T-cell (primary cell): Measurements from ENCODE around the gene SLC26A8. TPM values are rescaled to one million over a fixed set of nuclear protein-coding genes. Genes with fewer than 3 reads are reported as not detected.
"Not testable (repeated sequence)": the region's sequence is repeated elsewhere in the genome, so short reads cannot be mapped to it uniquely, and the experiment has no call there.

ENCODE experiments used
- ATAC-seq, 4 experiments: fragments of 200-7000 bp in 3 of 4; fragments of 150-1000 bp in 1 of 4; cut with Tn5 transposase; replicated peaks in 1 of 4; 1 replicate in 3 of 4; 2 replicates in 1 of 4; pipeline ENCODE4 v1.10.0; 2021; ENCODE audit warnings: moderate library complexity in 3 of 4, mild to moderate bottlenecking in 2 of 4, moderate number of reproducible peaks in 1 of 4
- CTCF ChIA-PET, 2 donors: fragments of 300-600 bp; sonication (Branson Sonifier 250); formaldehyde crosslinking; loops; one replicate each; lab custom pipeline; 2022; ENCODE audit warnings: antibody characterized with exemption in 2 of 2; lab: Charles Lee
- POLR2A ChIA-PET, 2 donors: fragments of 300-600 bp; sonication (Branson Sonifier 250); formaldehyde crosslinking; loops; one replicate each; lab custom pipeline; 2022; ENCODE audit warnings: antibody characterized with exemption in 2 of 2; lab: Charles Lee
- DNase-seq, 35 experiments: peaks; one replicate each; pipeline versions ENCODE4 v3.0.0 to v3.0.0-alpha.2; 2013 to 2023
- H3K27ac ChIP-seq: one replicate; pipeline ENCODE4 v1.5.1; 2013; ENCODE audit warnings: low read length
- H3K27me3 ChIP-seq, 2 experiments: replicated peaks in 1 of 2; 1 replicate in 1 of 2; 2 replicates in 1 of 2; pipeline versions ENCODE4 v1.6.1 to v1.7.0; 2013; ENCODE audit warnings: low read length in 1 of 2, mixed read lengths in 1 of 2; ENCODE audit not compliant: control insufficient read depth in 2 of 2, insufficient read depth in 2 of 2; ENCODE audit errors: extremely low read depth in 1 of 2
- H3K36me3 ChIP-seq, 2 donors: 1 replicate in 1 of 2; 2 replicates in 1 of 2; pipeline versions ENCODE4 v1.6.1 to v1.7.0; 2013; ENCODE audit warnings: low read length in 1 of 2; ENCODE audit not compliant: control insufficient read depth in 2 of 2, insufficient read depth in 1 of 2; ENCODE audit errors: extremely low read depth in 1 of 2
- H3K4me1 ChIP-seq, 2 experiments: 1 replicate in 1 of 2; 2 replicates in 1 of 2; pipeline versions ENCODE4 v1.6.1 to v1.7.0; 2013; ENCODE audit warnings: low read length in 2 of 2, mixed read lengths in 1 of 2; ENCODE audit not compliant: insufficient read depth in 2 of 2, control insufficient read depth in 1 of 2; ENCODE audit errors: extremely low read depth in 1 of 2
- H3K4me3 ChIP-seq, 2 donors: 1 replicate in 1 of 2; 2 replicates in 1 of 2; pipeline versions ENCODE4 v1.5.1 to v1.7.0; 2013; ENCODE audit warnings: mild to moderate bottlenecking in 2 of 2, low read length in 1 of 2, moderate library complexity in 1 of 2; ENCODE audit not compliant: control insufficient read depth in 1 of 2; ENCODE audit errors: extremely low read depth in 1 of 2
- H3K9me3 ChIP-seq: 2 replicates; pipeline ENCODE4 v1.7.0; 2013
- H3K27ac Mint-ChIP-seq, 2 donors: one replicate each; pipeline ENCODE4 v1.8.0; 2020 to 2021; ENCODE audit warnings: mild to moderate bottlenecking in 2 of 2, mixed read lengths in 2 of 2
- H3K27me3 Mint-ChIP-seq, 2 donors: one replicate each; pipeline ENCODE4 v1.8.0; 2021 to 2022; ENCODE audit warnings: mixed read lengths in 2 of 2
- H3K36me3 Mint-ChIP-seq: one replicate; pipeline ENCODE4 v1.8.0; 2021; ENCODE audit warnings: mixed read lengths
- H3K4me1 Mint-ChIP-seq, 3 donors: one replicate each; pipeline ENCODE4 v1.8.0; 2020 to 2022; ENCODE audit warnings: mixed read lengths in 3 of 3, mild to moderate bottlenecking in 1 of 3
- H3K4me3 Mint-ChIP-seq, 3 donors: one replicate each; pipeline ENCODE4 v1.8.0; 2020 to 2022; ENCODE audit warnings: mild to moderate bottlenecking in 3 of 3, mixed read lengths in 3 of 3, moderate library complexity in 3 of 3
- H3K9me3 Mint-ChIP-seq, 3 donors: one replicate each; pipeline ENCODE4 v1.8.0; 2020 to 2022; ENCODE audit warnings: mixed read lengths in 3 of 3
- WGBS: methylation state at CpG from one replicate; pipeline ENCODE4 v1.1.5; 2013; ENCODE audit warnings: missing lambda C conversion rate; ENCODE audit not compliant: insufficient coverage; 5-methylcytosine and 5-hydroxymethylcytosine counted together
- total RNA-seq, 35 experiments: library from RNA in 6 of 35; stranded (reverse) in 6 of 35; fragments of 120-200 nt in 1 of 35; gene quantifications; one replicate each; pipeline versions ENCODE4 v1.2.1 to v1.2.4 and lab custom pipeline; 2013 to 2026

The SLC26A8 gene
- total RNA-seq, 5 donors from 2014 or later (not counting 1 experiment from before 2014, with no cell fraction given) = not detected

DNA sequence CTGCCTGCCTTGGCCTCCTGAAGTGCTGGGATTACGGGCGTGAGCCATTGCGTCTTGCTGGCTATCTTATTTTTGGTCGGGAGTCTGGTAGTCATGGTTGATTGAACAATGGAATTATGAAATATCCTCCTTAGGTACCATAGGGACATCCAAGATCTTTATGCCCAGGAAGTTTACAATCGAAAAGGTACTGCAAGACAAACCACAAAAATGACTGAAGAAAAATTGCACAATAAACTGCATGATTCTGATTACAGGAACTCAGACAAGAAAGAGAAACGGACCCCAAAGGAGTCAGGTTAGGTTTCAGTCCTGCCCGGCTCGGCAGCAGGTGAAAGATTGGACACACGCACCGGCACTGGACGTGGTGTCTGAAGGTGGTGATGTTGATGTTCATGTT is 5.3 kb downstream of the SLC26A8 start:
- 93% methylated on average over 7 of the region's 11 CpGs for WGBS
- Mint-ChIP-seq H3K36me3 (no peaks in the 10 kb centered on the region), H3K4me3 (no peak overlapping the region), H3K27me3 (peaks cover 16 to 20% of the 10 kb centered on the region in 2 donors), H3K4me1 (peaks cover 0 to 6% (median 5%) of the 10 kb centered on the region in 3 donors), H3K9me3 (no peaks in the 10 kb centered on the region), H3K27ac (no peak overlapping the region)
- no peak for DNase-seq
- CTCF ChIA-PET = no interaction called here
- Histone ChIP-seq H3K9me3 (no peaks in the 10 kb centered on the region), H3K36me3 (no peaks in the 10 kb centered on the region), H3K4me3 (no peak overlapping the region), H3K4me1 (no peaks in the 10 kb centered on the region), H3K27me3 (peaks cover 0 to 17% of the 10 kb centered on the region in 2 experiments), H3K27ac (no peak overlapping the region)
- no peak for ATAC-seq
- POLR2A ChIA-PET = no interaction called here

DNA sequence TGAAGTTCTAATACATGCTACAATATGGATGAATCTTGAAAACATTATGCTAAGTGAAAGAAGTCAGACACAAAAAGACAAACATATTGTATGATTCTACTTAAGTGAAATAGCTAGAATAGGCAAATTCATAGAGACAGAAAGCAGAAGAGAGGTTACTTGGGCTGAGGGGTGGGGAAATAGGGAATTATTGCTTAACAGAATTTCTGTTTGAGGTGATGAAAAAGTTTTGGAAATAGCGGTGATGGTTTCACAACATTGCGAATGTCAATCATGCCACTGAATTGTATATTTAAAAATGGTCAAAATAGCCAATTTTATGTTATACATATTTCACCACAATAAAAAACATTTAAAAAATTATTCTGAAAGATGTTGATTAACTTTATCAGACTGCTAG is 6.1 kb downstream of the SLC26A8 start:
- DNase-seq (no peak), ATAC-seq (no peak)
- H3K27me3 ChIP-seq = peaks cover 0 to 12% of the 10 kb centered on the region in 2 experiments
- Mint-ChIP-seq H3K36me3 (no peaks in the 10 kb centered on the region), H3K27ac (no peak overlapping the region), H3K27me3 (peaks cover 13 to 16% of the 10 kb centered on the region in 2 donors), H3K4me1 (no peaks in the 10 kb centered on the region), H3K4me3 (no peak overlapping the region), H3K9me3 (no peaks in the 10 kb centered on the region)
- CTCF ChIA-PET = no interaction called here
- H3K9me3 ChIP-seq = no peaks in the 10 kb centered on the region
- POLR2A ChIA-PET = no interaction called here
- no peaks in the 10 kb centered on the region for H3K4me1 ChIP-seq
- H3K27ac ChIP-seq = no peak overlapping the region
- no peak overlapping the region for H3K4me3 ChIP-seq
- H3K36me3 ChIP-seq = no peaks in the 10 kb centered on the region
- WGBS = no CpG with 5 or more reads among the region's 2 CpGs

DNA sequence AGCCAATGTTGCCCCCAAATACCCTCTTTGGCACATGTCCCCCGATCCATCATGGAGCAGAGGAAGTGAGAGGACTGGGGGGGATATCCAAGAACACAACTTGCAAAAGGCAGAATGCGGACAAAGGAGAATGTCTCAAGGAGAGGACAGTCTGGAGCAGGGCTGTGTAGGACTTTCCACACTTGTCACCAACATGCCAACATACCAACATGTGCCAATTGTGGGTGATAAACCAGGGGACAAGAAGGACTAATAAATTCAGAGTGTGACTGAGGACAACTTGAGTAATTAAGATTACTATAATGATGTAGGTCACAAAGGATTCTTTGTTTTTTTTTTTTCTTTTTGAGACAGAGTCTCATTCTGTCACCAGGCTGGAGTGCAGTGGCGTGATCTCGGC is 8.8 kb downstream of the SLC26A8 start:
- no peaks in the 10 kb centered on the region for H3K36me3 Mint-ChIP-seq
- DNase-seq = no peak
- H3K27ac Mint-ChIP-seq = no peak overlapping the region
- no peaks in the 10 kb centered on the region for H3K36me3 ChIP-seq
- no peaks in the 10 kb centered on the region for H3K4me1 ChIP-seq
- WGBS = 90% methylated on average over 2 of the region's 4 CpGs
- H3K9me3 Mint-ChIP-seq = no peaks in the 10 kb centered on the region
- H3K27me3 ChIP-seq = peaks cover 0 to 14% of the 10 kb centered on the region in 2 experiments
- H3K9me3 ChIP-seq = no peaks in the 10 kb centered on the region
- H3K4me1 Mint-ChIP-seq = no peaks in the 10 kb centered on the region
- CTCF ChIA-PET = no interaction called here
- H3K4me3 ChIP-seq = no peak overlapping the region
- H3K4me3 Mint-ChIP-seq = no peak overlapping the region
- no peak for ATAC-seq
- H3K27ac ChIP-seq = no peak overlapping the region
- peaks cover 9 to 11% of the 10 kb centered on the region in 2 donors for H3K27me3 Mint-ChIP-seq
- POLR2A ChIA-PET = interaction anchor here in 1 of 2 donors (0.6 kb wide), 1 partner anchor 74 kb away, joined by 3 read pairs; no protein-coding TSS in a partner anchor

DNA sequence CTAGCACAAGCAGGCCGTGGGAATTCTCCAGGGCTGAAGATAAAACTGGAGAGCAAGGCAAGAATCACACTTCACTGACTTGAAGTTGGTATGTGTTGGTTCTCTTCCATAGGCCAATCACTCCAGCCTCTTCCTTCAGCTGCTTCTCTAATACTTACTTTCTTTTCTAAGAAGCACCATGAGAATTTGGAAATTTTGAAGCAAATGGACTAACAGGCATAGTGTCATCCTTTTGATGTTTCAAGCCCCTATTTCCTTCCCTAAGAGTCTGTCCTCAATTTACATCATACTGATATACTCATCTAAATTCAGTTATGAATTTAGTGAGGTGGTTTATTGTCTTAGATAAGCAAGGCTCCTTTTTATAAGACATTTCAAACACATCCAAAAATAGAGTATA is 24.0 kb downstream of the SLC26A8 start:
- Histone ChIP-seq H3K36me3 (no peaks in the 10 kb centered on the region), H3K27me3 (peaks cover 0 to 9% of the 10 kb centered on the region in 2 experiments), H3K27ac (no peak overlapping the region), H3K4me1 (no peaks in the 10 kb centered on the region), H3K9me3 (no peaks in the 10 kb centered on the region), H3K4me3 (no peak overlapping the region)
- no peaks in the 10 kb centered on the region for H3K36me3 Mint-ChIP-seq
- no peak overlapping the region for H3K27ac Mint-ChIP-seq
- no peaks in the 10 kb centered on the region for H3K4me1 Mint-ChIP-seq
- H3K27me3 Mint-ChIP-seq = peaks cover 2 to 4% of the 10 kb centered on the region in 2 donors
- WGBS = no CpG with 5 or more reads among the region's 1 CpG
- CTCF ChIA-PET = no interaction called here
- H3K4me3 Mint-ChIP-seq = no peak overlapping the region
- POLR2A ChIA-PET = interaction anchor here in 1 of 2 donors (0.6 kb wide), 1 partner anchor 24 kb away, joined by 3 read pairs; the partner anchor contains the start of gene SLC26A8
- no peaks in the 10 kb centered on the region for H3K9me3 Mint-ChIP-seq
- no peak for DNase-seq
- no peak for ATAC-seq

DNA sequence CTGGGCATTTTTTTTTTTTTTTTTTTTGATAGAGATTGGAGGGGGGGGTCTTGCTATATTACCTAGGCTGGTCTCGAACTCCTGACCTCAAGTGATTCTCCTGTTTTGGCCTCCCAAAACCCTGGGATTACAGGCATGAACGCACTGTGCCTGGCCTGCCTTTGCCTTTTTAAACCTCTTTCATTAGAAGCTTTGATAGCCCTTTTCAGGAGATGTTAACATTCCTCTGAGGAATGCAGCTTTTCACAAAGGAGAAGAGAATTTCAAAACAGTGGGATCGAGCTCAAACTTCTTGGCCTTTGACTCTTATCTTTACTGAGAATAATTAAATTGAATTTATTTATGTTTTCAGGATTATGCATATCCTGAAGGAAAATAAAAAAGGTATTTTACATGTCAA is 31.3 kb downstream of the SLC26A8 start:
- Histone ChIP-seq H3K4me1 (no peaks in the 10 kb centered on the region), H3K9me3 (no peaks in the 10 kb centered on the region), H3K36me3 (no peaks in the 10 kb centered on the region), H3K27ac (no peak overlapping the region), H3K4me3 (no peak overlapping the region), H3K27me3 (peaks cover 0 to 9% of the 10 kb centered on the region in 2 experiments)
- WGBS = 100% methylated on average over 1 of the region's 3 CpGs
- no peaks in the 10 kb centered on the region for H3K36me3 Mint-ChIP-seq
- no peak overlapping the region for H3K4me3 Mint-ChIP-seq
- POLR2A ChIA-PET = no interaction called here
- no peak overlapping the region for H3K27ac Mint-ChIP-seq
- CTCF ChIA-PET = interaction anchor here in 1 of 2 donors (1.3 kb wide), 1 partner anchor 198 kb away, joined by 3 read pairs; no protein-coding TSS in a partner anchor
- no peaks in the 10 kb centered on the region for H3K9me3 Mint-ChIP-seq
- no peak for ATAC-seq
- peaks cover 3% of the 10 kb centered on the region in 2 donors for H3K27me3 Mint-ChIP-seq
- H3K4me1 Mint-ChIP-seq = no peaks in the 10 kb centered on the region
- DNase-seq = no peak

DNA sequence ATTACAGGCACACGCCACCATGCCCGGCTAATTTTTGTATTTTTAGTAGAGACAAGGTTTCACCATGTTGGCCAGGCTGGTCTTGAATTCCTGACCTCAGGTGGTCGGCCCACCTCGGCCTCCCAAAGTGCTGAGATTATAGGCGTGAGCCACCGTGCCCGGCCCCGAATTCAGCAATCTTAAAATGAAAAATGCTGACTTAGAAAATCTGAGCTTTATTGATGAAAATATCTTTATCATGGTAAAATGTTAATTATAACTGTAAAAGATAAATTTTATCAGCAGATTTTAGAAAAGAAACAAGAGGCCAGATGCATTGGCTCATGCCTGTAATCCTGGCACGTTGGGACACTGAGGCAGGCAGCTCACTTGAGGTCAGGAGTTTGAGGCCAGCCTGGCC is 36.4 kb downstream of the SLC26A8 start:
- H3K9me3 ChIP-seq, H3K36me3 Mint-ChIP-seq, CTCF ChIA-PET, H3K4me1 Mint-ChIP-seq, H3K4me1 ChIP-seq, H3K27me3 Mint-ChIP-seq, H3K36me3 ChIP-seq, H3K27ac ChIP-seq, DNase-seq, H3K9me3 Mint-ChIP-seq, H3K27me3 ChIP-seq, H3K4me3 Mint-ChIP-seq, ATAC-seq, H3K27ac Mint-ChIP-seq, H3K4me3 ChIP-seq: not testable (repeated sequence)
- WGBS = 100% methylated on average over 1 of the region's 9 CpGs
- POLR2A ChIA-PET = interaction anchor here in 1 of 2 donors (0.7 kb wide), 1 partner anchor 565 kb away, joined by 12 read pairs; no protein-coding TSS in a partner anchor
